AG04450 (cell line): Measurements from ENCODE around the gene PRKCQ. TPM values are rescaled to one million over a fixed set of nuclear protein-coding genes. Genes with fewer than 3 reads are reported as not detected.

ENCODE experiments used
- CTCF ChIA-PET: fragments of 300-600, 350-600 bp; formaldehyde crosslinking; extraction: SDS; loops from one replicate; lab custom pipeline; 2022; ENCODE audit warnings: antibody characterized with exemption, inconsistent platforms; lab: Charles Lee
- POLR2A ChIA-PET: fragments of 350-600 bp; formaldehyde crosslinking; extraction: SDS; loops from one replicate; lab custom pipeline; 2021; ENCODE audit warnings: antibody characterized with exemption, inconsistent platforms; lab: Yijun Ruan, JAX
- DNase-seq: peaks from one replicate; pipeline ENCODE4 v3.0.0-alpha.2; 2011; ENCODE audit warnings: low read depth, low spot score
- H3K27ac ChIP-seq: one replicate; pipeline ENCODE4 v1.5.1; 2012; ENCODE audit warnings: low read depth, low read length, control low read depth
- H3K27me3 ChIP-seq: one replicate; pipeline ENCODE4 v1.6.0; 2012; ENCODE audit warnings: low read length; ENCODE audit not compliant: control insufficient read depth, insufficient read depth
- H3K4me3 ChIP-seq: 2 replicates; pipeline ENCODE4 v1.5.1; 2011; ENCODE audit warnings: mild to moderate bottlenecking, low read depth, low read length, control low read depth
- H3K9me3 ChIP-seq: 2 replicates; pipeline ENCODE4 v1.5.1; 2012; ENCODE audit warnings: low read length; ENCODE audit not compliant: control insufficient read depth, insufficient read depth
- CTCF ChIP-seq: IDR thresholded peaks from 2 replicates; pipeline ENCODE4 v1.5.1; 2011; ENCODE audit warnings: low read depth, low read length, control low read depth, inconsistent platforms
- polyA plus RNA-seq: library from polyadenylated mRNA; depleted of rRNA; stranded (reverse); fragments of >200 nt; gene quantifications from 2 replicates; pipeline ENCODE4 v1.2.3, GENCODE V29; 2011

The PRKCQ gene
- polyA plus RNA-seq, 1 experiment = 0.10 TPM

GRCh38 chr10:6430423-6430980 lies 149.6 kb downstream of the PRKCQ start:
- no peak for TF ChIP-seq CTCF
- no peaks in the 10 kb centered on the region for H3K27me3 ChIP-seq
- CTCF ChIA-PET = no interaction called here
- DNase-seq = no peak
- POLR2A ChIA-PET = no interaction called here
- no peaks in the 10 kb centered on the region for H3K9me3 ChIP-seq
- H3K27ac ChIP-seq = no peak overlapping the region
- H3K4me3 ChIP-seq = no peak overlapping the region

GRCh38 chr10:6427357-6427959 lies 152.6 kb downstream of the PRKCQ start:
- Histone ChIP-seq H3K27me3 (no peaks in the 10 kb centered on the region), H3K27ac (no peak overlapping the region), H3K4me3 (no peak overlapping the region), H3K9me3 (no peaks in the 10 kb centered on the region)
- POLR2A ChIA-PET = no interaction called here
- DNase-seq = no peak
- CTCF ChIA-PET = no interaction called here
- TF ChIP-seq CTCF = no peak

GRCh38 chr10:6426317-6426716 lies 153.8 kb downstream of the PRKCQ start:
- ChIA-PET CTCF (no interaction called here), POLR2A (no interaction called here)
- no peak for DNase-seq
- H3K4me3 ChIP-seq = no peak overlapping the region
- no peak for TF ChIP-seq CTCF
- H3K27me3 ChIP-seq = no peaks in the 10 kb centered on the region
- H3K9me3 ChIP-seq = no peaks in the 10 kb centered on the region
- H3K27ac ChIP-seq = no peak overlapping the region

GRCh38 chr10:6423413-6424170 lies 156.5 kb downstream of the PRKCQ start:
- CTCF ChIA-PET = no interaction called here
- DNase-seq = no peak
- no peak overlapping the region for H3K27ac ChIP-seq
- peaks cover under 1% of the 10 kb centered on the region for H3K27me3 ChIP-seq
- POLR2A ChIA-PET = no interaction called here
- no peaks in the 10 kb centered on the region for H3K9me3 ChIP-seq
- no peak for TF ChIP-seq CTCF
- no peak overlapping the region for H3K4me3 ChIP-seq

GRCh38 chr10:6423004-6423403 lies 157.1 kb downstream of the PRKCQ start:
- DNase-seq = no peak
- H3K9me3 ChIP-seq = no peaks in the 10 kb centered on the region
- TF ChIP-seq CTCF = no peak
- H3K27ac ChIP-seq = no peak overlapping the region
- ChIA-PET POLR2A (no interaction called here), CTCF (interaction anchor here (1.4 kb wide), 1 partner anchor 245 kb away, joined by 6 read pairs; no protein-coding TSS in a partner anchor)
- H3K27me3 ChIP-seq = peaks cover 6% of the 10 kb centered on the region
- no peak overlapping the region for H3K4me3 ChIP-seq
